Measurements from ENCODE around the gene PMEPA1. TPM values are rescaled to one million over a fixed set of nuclear protein-coding genes. Genes with fewer than 3 reads are reported as not detected.
A peak's percentile ranks its signal among the peaks of the same experiment; 100 is the strongest.

Gene PMEPA1
- polyA plus RNA-seq, 2 of the 4 experiments (the other 2 are of a cell fraction), result 131 to 147 TPM

DNA sequence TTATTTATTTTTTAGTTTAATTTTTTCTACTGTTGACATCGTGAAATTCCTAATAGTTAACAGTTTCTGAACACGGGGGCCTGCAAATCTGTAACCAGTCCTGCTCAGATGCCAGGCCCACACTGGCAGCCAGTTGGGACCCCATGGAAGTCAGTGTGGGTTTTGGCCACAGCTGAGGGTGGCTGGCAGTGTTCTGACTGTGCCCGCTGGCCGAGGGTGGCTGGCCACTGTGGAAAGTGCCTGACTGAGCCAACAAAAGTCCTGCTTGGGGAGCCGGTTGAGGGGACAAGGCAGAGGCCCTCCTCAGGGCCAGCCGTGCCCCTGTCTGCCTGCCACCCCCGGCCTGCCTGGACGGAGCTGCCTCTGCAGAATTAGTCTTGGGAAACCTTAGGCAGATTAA lies 4.1 kb upstream of the PMEPA1 start:
- FAIRE-seq (no peak), DNase-seq (ENCODE audit: low read depth in 1 of 2, low spot score in 1 of 2) (no peak), ATAC-seq (no peak)
- no peaks in the 10 kb centered on the region for H3K9me3 ChIP-seq
- H3K4me3 ChIP-seq, result no peak overlapping the region
- CTCF ChIA-PET, result interaction anchor here (0.9 to 1.4 kb wide), 4 partner anchors 12 to 373 kb away, joined by 3 to 6 read pairs (median 3); no protein-coding TSS in a partner anchor
- H3K27ac ChIP-seq, result peak overlapping the region; percentile 97 to 98
- 60% methylated on average over 8 of the region's 8 CpGs for WGBS (ENCODE audit: missing lambda C conversion rate)
- peak overlapping the region; percentile 90 for H3K4me2 ChIP-seq
- TF ChIP-seq RAD21 (conservative IDR thresholded peaks at IDR 0.05 in 1 of 2, IDR thresholded peaks at IDR 0.05 in 1 of 2) (no peak), CBX2 (IDR thresholded peaks at IDR 0.05; ENCODE audit: borderline replicate concordance, low read depth) (no peak), POLR2A (IDR thresholded peaks at IDR 0.05; ENCODE audit: low read length) (no peak), USF2 (IDR thresholded peaks at IDR 0.05) (no peak), RARB (CRISPR knock-in tag; IDR thresholded peaks at IDR 0.05) (no peak), POLR2AphosphoS2 (conservative IDR thresholded peaks at IDR 0.05; ENCODE audit: low read length) (no peak), HES2 (IDR thresholded peaks at IDR 0.05) (no peak)
- POLR2A ChIA-PET, result interaction anchor here (1.0 to 1.5 kb wide), 2 partner anchors 35 to 59 kb away, joined by 3 to 5 read pairs; no protein-coding TSS in a partner anchor
- peaks cover 68% of the 10 kb centered on the region for H3K4me1 ChIP-seq

- ChIA-PET CTCF (interaction anchor here (1.2 to 1.4 kb wide), 3 partner anchors 12 to 374 kb away, joined by 3 to 6 read pairs (median 3); no protein-coding TSS in a partner anchor), POLR2A (interaction anchor here (1.5 to 1.6 kb wide), 2 partner anchors 59 to 301 kb away, joined by 5 to 6 read pairs; no protein-coding TSS in a partner anchor)
- DNase-seq (ENCODE audit: low read depth in 1 of 2, low spot score in 1 of 2), result no peak
- peaks cover 68% of the 10 kb centered on the region for H3K4me1 ChIP-seq
- FAIRE-seq, result no peak
- peak overlapping the region; percentile 97 to 98 for H3K27ac ChIP-seq
- H3K4me3 ChIP-seq, result no peak overlapping the region
- no peaks in the 10 kb centered on the region for H3K9me3 ChIP-seq
- ATAC-seq, result no peak
- TF ChIP-seq HES2 (IDR thresholded peaks at IDR 0.05) (0 out of 2 replicates have a peak, but pooled peaks have one; percentile 26), CHD2 (IDR thresholded peaks at IDR 0.05; ENCODE audit: low read length, partially characterized antibody) (no peak), CEBPB (IDR thresholded peaks at IDR 0.05) (peak; percentile 62 to 81)
- 68% methylated on average over 10 of the region's 10 CpGs for WGBS (ENCODE audit: missing lambda C conversion rate)
- H3K4me2 ChIP-seq, result peak overlapping the region; percentile 90
These were observed 3.7 kb upstream of the PMEPA1 start for GRCh38 chr20:57713505-57713903.

DNA sequence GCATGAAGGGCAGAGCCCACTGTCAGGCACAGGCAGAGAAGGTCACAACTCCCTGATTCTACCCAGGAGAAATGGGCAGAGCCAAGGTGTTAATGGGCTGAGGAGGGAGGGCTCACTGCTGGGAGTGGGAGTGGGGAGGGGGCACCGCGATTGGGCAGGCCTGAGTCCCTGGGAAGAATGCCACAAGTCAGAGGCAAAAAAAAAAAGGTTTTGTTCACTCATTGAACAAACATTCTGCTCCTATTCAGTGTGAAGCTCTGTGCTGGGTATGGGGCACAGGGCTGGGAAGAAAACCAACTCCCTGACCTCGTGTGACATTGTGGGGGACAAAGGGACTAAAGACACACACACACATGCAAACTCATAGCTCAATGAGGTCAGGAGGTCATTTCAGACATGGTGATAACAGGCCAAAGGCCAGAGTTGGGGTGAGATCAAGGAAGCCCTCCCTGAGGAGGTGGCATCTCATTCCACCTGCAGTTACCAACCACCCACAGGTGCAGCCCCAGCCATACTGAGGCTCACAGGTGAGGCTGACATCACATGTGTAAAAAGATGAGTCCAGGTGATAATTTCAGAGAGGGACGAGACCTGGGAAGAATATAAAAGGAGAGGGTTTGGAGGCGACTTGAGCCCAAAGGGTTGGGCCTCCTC lies 3.2 kb upstream of the PMEPA1 start:
- no peak for TF ChIP-seq SMC3 (IDR thresholded peaks at IDR 0.05)
- peak; percentile 79 for TF ChIP-seq ZFP36 (IDR thresholded peaks at IDR 0.05; ENCODE audit: borderline replicate concordance, partially characterized antibody)
- ATAC-seq (no peak), DNase-seq (ENCODE audit: low read depth in 1 of 2, low spot score in 1 of 2) (no peak), FAIRE-seq (no peak)
- H3K4me3 ChIP-seq, result no peak overlapping the region
- H3K4me1 ChIP-seq, result peaks cover 68% of the 10 kb centered on the region
- POLR2A ChIA-PET, result interaction anchor here (1.6 kb wide), 1 partner anchor 302 kb away, joined by 6 read pairs; no protein-coding TSS in a partner anchor
- 39% methylated on average over 5 of the region's 5 CpGs for WGBS (ENCODE audit: missing lambda C conversion rate)
- H3K4me2 ChIP-seq, result peak overlapping the region; percentile 90
- CTCF ChIA-PET, result interaction anchor here (1.1 to 4.0 kb wide), 3 partner anchors 14 to 59 kb away, joined by 3 to 27 read pairs (median 3); no protein-coding TSS in a partner anchor
- no peaks in the 10 kb centered on the region for H3K9me3 ChIP-seq
- peak overlapping the region; percentile 97 to 98 for H3K27ac ChIP-seq

DNA sequence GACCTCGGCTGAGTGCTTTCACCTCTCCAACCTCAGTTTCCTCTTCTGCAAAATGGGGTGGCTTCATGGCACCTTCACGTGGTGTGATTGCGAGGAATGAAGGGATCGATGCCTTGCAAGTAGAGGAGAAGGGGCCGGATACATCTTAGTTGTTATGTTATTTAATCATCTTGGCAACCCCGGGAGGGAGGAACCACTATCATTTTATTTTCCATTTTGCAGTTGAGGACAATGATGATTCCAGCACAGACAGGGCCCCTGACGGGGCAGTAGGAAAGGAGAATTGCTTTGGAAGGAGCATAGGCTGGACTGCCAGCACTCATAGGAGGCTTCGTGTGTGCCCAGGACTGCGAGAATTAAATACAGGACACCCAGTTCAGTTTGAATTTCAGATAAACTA lies 2.5 kb upstream of the PMEPA1 start:
- Histone ChIP-seq H3K4me3 (no peak overlapping the region), H3K4me1 (peaks cover 64% of the 10 kb centered on the region), H3K4me2 (peak overlapping the region; percentile 90), H3K9me3 (no peaks in the 10 kb centered on the region), H3K27ac (peak overlapping the region; percentile 97 to 98)
- no peak for DNase-seq (ENCODE audit: low read depth in 1 of 2, low spot score in 1 of 2)
- FAIRE-seq, result no peak
- WGBS (ENCODE audit: missing lambda C conversion rate), result 88% methylated on average over 9 of the region's 9 CpGs
- POLR2A ChIA-PET, result interaction anchor here (1.6 to 3.5 kb wide), 6 partner anchors 17 to 419 kb away, joined by 6 to 37 read pairs (median 16); no protein-coding TSS in a partner anchor
- ATAC-seq, result no peak
- TF ChIP-seq, protein P1, sequence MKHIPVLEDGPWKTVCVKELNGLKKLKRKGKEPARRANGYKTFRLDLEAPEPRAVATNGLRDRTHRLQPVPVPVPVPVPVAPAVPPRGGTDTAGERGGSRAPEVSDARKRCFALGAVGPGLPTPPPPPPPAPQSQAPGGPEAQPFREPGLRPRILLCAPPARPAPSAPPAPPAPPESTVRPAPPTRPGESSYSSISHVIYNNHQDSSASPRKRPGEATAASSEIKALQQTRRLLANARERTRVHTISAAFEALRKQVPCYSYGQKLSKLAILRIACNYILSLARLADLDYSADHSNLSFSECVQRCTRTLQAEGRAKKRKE (CRISPR knock-in tag; IDR thresholded peaks at IDR 0.05; ENCODE audit: low read depth), result no peak
- no peak for TF ChIP-seq FOSB (CRISPR knock-in tag; IDR thresholded peaks at IDR 0.05)
- CTCF ChIA-PET, result interaction anchor here (0.7 to 4.0 kb wide), 9 partner anchors 13 to 473 kb away, joined by 3 to 27 read pairs (median 6); no protein-coding TSS in a partner anchor

All from A549 (cell line).